ENCODE data around the gene SPDYE18.
"Not testable (repeated sequence)": the region's sequence is repeated elsewhere in the genome, so short reads cannot be mapped to it uniquely, and the experiment has no call there.

SPDYE18 gene

DNA sequence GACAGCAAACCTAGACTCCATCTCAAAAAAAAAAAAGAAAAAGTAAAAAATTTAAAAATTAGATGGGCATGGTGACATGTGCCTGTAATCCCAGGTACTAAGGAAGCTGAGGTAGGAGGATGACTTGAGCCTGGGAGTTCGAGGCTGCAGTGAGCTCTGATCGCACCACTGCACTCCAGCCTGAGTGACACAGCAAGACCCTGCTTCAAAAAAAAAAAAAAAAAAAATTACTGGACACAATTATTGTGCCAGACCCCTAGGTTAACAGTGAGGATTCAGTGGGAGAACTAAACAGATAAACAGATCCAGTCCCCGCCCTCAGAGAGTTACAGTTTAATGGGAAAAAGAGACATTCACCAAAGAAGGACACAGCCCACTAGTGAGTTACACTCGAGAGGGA is 1.4 kb upstream of the SPDYE18 start:
- H3K4me1 Mint-ChIP-seq (ENCODE audit: low read depth) = peaks cover 11% of the 10 kb centered on the region
- not testable (repeated sequence) for DNase-seq; H3K27ac Mint-ChIP-seq; H3K27me3 Mint-ChIP-seq; H3K4me3 Mint-ChIP-seq; H3K36me3 Mint-ChIP-seq (ENCODE audit: low read depth); H3K9me3 Mint-ChIP-seq

DNA sequence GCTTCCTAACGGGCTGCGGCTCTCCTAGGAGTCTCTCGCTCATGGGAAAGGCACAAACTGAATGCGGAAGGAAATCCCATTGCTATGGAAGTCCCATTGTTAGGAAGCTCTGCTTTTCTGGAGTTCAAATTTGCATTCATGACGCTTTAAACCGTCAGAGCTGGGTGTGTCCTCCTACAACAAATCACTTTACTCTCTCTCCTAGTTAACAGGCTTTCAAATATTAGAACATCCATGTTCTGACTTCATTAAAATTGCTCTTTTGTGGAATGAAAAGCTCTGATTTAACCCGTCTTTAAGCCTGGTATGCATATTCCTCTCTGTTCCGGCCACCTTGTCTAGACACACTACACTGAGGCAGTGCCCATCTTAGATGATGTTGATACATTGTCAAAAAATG is 30.1 kb downstream of the SPDYE18 start, which contains the start of gene SPDYE17:
TSS of gene SPDYE17 (minus strand) at position 101 of the 400 bp plus-strand sequence. CDS start 1,791 bp downstream, outside the sequence.
- not testable (repeated sequence) for H3K4me3 Mint-ChIP-seq; H3K4me1 Mint-ChIP-seq (ENCODE audit: low read depth); H3K36me3 Mint-ChIP-seq (ENCODE audit: low read depth); DNase-seq; H3K27me3 Mint-ChIP-seq; H3K9me3 Mint-ChIP-seq; H3K27ac Mint-ChIP-seq

DNA sequence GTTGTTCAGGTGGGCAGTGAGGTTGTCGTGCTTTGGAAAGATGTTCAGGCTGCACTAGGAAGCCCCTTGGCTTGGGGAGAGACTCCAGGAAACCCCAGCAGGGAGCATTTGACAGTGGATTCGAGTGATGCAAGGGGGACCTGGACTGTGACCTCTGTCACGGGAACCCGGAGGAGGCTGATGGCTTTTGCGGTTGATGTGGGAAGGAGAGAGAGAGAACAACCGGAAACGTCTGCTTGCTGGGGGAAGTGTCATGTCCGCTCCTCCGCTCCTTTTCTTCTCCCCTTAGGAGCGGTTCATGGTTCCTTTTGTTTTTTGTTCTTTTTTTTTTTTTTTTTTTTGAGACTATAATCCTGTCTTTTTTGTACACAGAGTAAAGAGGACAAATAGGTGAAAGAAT is 36.0 kb downstream of the SPDYE18 start:
- H3K9me3 Mint-ChIP-seq; H3K4me3 Mint-ChIP-seq; H3K36me3 Mint-ChIP-seq (ENCODE audit: low read depth); H3K27ac Mint-ChIP-seq; DNase-seq; H3K4me1 Mint-ChIP-seq (ENCODE audit: low read depth); H3K27me3 Mint-ChIP-seq: not testable (repeated sequence)

DNA sequence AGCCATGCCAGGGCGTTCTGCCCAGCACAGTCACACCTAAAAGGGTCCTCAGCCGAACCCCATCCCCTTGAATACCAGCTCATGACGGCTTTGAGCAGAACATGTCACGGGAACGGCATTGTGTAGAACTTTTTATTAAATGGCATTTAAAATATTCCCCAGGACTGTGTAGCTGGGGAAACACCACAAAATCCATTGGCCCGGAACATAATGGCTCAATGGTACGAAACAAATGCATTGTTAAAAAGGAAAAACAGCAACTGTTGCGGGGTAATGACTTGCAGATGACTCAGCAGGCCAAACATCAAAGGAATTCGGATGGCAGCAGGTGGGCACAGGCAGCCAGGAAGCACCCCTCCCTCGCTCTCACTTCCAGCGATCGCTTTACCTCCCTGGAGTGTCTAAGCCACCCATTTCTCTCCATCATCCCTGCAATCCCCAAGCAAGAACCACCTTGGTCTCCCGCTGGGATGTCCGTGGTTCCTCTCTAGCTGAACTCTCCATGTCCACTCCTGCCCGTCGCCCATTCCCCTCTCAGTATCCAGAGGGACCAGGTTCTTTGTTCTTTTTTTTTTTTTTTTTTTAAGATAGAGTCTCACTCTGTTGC is 52.2 kb downstream of the SPDYE18 start:
- not testable (repeated sequence) for H3K4me1 Mint-ChIP-seq (ENCODE audit: low read depth); H3K27ac Mint-ChIP-seq; H3K9me3 Mint-ChIP-seq; H3K4me3 Mint-ChIP-seq; DNase-seq; H3K36me3 Mint-ChIP-seq (ENCODE audit: low read depth); H3K27me3 Mint-ChIP-seq

DNA sequence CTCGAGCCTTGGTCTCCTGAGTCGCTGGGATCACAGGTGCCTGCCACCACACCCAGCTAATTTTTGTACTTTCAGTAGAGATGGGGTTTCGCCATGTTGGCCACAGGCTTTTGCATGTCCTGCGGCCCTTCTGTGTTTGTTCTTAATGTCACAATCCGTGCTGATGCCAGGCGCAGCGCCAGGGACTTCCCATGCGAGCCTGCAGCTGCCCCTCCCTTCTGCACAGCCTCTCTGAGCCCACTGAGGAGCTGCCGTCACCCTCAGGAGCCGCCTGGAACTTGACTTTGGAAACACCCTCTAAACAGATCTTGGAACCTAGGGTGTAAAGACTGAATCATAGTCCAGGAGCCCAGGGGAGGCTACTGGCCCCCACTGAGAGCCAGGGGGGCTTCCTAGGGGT is 54.4 kb downstream of the SPDYE18 start:
- not testable (repeated sequence) for H3K4me3 Mint-ChIP-seq; H3K27me3 Mint-ChIP-seq; H3K9me3 Mint-ChIP-seq; H3K27ac Mint-ChIP-seq; DNase-seq; H3K4me1 Mint-ChIP-seq (ENCODE audit: low read depth); H3K36me3 Mint-ChIP-seq (ENCODE audit: low read depth)

DNA sequence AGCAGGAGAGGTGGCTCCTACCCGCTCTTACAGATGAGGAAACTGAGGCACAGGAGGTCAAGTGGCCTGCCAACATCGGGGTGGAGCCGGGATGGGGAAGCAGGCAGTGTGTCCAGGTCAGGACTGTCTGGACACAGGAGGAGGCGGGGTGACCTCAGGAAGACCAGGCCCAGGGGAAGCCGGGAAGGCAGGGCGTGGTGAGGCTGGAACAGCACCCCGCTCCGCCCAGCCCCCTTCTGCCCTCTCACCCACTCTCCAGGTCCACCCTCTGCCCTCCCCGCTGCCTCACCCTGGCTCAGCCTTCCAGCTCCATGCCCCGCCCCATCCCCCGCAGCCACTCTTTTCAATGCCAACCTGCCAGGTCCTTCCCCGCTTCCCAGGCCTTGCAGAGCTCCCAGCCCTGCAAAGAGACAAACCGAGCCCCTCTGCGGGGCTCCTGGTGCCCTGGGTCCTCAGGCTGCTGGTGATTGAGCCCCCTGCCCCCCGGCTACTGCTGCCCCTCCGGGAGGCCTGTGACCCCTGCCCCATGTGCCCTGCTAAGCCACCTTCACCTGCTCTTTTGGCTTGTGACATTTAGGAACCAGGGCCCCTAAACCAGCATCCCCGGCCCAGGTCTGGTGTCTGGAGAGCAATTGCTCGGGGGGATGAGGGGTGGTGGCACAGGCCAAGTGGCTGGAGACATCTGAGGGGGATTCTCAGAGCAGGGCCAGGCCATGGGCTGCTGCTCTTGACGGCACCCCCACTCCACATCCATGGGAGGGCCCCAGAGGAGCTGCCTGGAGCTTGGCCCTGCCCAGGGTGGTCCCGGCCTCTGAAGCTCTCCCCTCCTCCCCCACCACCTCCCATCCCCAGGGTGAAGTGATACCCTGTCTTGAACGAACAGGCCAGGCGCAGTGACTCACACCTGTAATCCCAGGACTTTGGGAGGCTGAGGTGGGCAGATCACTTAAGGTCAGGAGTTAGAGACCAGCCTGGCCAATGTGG is 55.9 kb downstream of the SPDYE18 start:
- not testable (repeated sequence) for H3K4me1 Mint-ChIP-seq (ENCODE audit: low read depth); H3K27ac Mint-ChIP-seq; H3K27me3 Mint-ChIP-seq; H3K9me3 Mint-ChIP-seq; DNase-seq; H3K4me3 Mint-ChIP-seq
- H3K36me3 Mint-ChIP-seq (ENCODE audit: low read depth) = peaks cover 11% of the 10 kb centered on the region

DNA sequence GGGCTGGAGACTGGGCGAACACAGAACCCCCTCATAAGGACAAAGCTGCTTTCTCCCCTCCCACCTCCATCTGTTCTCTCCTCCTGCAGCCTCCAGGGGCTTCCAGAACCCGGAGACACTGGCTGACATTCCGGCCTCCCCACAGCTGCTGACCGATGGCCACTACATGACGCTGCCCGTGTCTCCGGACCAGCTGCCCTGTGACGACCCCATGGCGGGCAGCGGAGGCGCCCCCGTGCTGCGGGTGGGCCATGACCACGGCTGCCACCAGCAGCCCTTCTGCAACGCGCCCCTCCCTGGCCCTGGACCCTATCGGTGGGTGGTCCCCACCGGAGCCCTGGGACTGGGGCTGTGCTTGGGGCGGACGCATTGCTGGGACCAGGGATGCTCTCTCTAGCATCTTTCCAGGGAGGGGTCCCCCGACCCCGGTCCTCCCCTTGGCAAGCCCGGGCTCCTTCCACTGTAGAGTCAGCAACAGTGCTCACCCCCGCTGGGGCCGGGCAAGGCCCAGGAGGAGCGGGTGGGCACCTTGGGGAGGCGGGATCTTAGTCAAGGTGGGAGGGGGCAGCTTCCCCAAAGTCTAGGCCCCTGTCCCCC is 56.8 kb downstream of the SPDYE18 start:
- H3K36me3 Mint-ChIP-seq (ENCODE audit: low read depth) = peaks cover 18% of the 10 kb centered on the region
- not testable (repeated sequence) for H3K27ac Mint-ChIP-seq; H3K9me3 Mint-ChIP-seq; H3K4me3 Mint-ChIP-seq; DNase-seq; H3K27me3 Mint-ChIP-seq; H3K4me1 Mint-ChIP-seq (ENCODE audit: low read depth)

DNA sequence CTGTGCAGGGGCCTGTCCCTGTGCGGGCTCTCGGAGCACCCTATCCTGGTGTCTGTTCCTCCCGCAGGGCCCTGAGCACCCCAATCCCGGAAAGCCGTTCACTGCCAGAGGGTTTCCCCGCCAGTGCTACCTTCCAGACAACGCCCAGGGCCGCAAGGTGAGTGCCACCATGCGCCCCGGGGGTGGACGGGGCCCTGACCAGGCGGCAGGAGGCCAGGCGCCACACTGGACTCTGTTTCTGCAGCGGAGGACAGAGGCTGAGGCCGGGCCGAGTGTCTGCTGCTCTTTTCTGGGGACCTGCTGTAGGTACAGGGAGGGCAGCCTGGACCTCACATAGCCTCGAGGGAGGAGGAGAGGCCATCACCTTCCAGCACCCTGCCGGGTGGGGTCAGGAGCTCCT is 58.2 kb downstream of the SPDYE18 start:
- H3K4me1 Mint-ChIP-seq (ENCODE audit: low read depth); H3K27me3 Mint-ChIP-seq; H3K9me3 Mint-ChIP-seq; DNase-seq; H3K27ac Mint-ChIP-seq; H3K4me3 Mint-ChIP-seq: not testable (repeated sequence)
- H3K36me3 Mint-ChIP-seq (ENCODE audit: low read depth) = peaks cover 18% of the 10 kb centered on the region

DNA sequence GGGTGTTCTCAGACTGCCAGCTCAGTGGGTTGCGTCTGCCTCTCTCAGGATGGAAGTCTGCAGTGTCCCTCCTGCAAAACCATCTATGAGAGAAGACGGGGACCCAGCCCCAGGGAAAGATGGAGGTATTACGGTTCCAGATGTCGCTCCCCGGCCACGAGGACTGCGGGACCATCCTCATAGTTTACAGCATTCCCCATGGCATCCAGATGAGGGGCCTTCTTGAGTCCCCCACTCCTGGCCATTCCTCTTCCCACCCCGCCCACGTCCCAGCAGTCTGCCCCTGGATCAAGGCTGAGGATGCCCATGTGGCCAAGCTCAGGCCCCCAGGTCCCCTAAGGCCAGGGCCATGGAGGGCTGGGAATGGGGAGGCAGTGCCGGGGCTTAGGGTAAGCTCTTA is 59.1 kb downstream of the SPDYE18 start:
- H3K27ac Mint-ChIP-seq; H3K27me3 Mint-ChIP-seq; H3K9me3 Mint-ChIP-seq; H3K4me3 Mint-ChIP-seq; H3K4me1 Mint-ChIP-seq (ENCODE audit: low read depth): not testable (repeated sequence)
- DNase-seq = peak; percentile 9
- H3K36me3 Mint-ChIP-seq (ENCODE audit: low read depth) = peaks cover 18% of the 10 kb centered on the region

DNA sequence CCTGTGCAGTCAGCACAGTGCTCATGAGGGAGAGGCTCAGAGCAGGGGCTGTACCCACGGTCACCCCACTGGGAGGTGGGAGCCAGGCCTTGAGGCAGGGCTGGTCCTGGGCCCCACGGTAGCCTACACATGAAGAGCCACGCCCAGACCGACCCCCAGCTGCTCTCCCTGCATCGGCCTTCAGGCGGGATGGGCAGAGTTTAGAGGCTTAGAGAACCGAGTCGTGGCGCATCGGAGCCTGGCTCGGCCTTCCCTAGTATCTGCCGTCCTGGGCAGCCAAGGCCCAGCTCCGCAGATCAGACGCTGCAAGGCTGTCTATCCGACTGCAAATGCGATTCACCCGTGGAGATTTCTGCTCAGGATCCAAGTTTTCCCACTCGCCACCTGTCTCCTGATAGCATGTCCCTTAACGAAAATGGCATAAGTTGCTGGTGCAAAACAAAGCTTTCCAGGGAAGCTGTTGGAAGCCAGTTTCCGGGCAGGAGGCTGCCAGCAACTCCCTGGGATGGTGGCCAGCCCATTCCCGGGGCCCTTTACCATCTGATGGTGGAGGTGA is 59.6 kb downstream of the SPDYE18 start:
- peak; percentile 7 for DNase-seq
- H3K9me3 Mint-ChIP-seq; H3K4me3 Mint-ChIP-seq; H3K27ac Mint-ChIP-seq; H3K27me3 Mint-ChIP-seq; H3K4me1 Mint-ChIP-seq (ENCODE audit: low read depth): not testable (repeated sequence)
- H3K36me3 Mint-ChIP-seq (ENCODE audit: low read depth) = peaks cover 18% of the 10 kb centered on the region

DNA sequence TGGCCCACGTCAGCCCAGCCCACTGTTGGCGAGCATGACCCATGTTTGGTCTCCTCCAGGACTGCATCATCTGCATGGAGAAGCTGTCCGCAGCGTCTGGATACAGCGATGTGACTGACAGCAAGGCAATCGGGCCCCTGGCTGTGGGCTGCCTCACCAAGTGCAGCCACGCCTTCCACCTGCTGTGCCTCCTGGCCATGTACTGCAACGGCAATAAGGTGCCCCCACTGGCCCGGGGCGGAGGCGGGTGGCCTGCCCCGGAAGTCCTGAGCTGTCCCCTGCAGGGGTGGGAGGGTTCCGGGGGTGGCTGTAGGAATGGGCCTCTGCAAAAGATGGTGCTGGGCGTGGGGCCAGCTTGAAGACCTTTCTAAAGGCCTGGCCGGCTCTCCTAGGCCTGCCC is 60.3 kb downstream of the SPDYE18 start:
- not testable (repeated sequence) for H3K4me3 Mint-ChIP-seq; H3K4me1 Mint-ChIP-seq (ENCODE audit: low read depth); H3K27me3 Mint-ChIP-seq; H3K27ac Mint-ChIP-seq; H3K9me3 Mint-ChIP-seq
- peaks cover 18% of the 10 kb centered on the region for H3K36me3 Mint-ChIP-seq (ENCODE audit: low read depth)
- peak; percentile 23 for DNase-seq

Data from activated T-cell treated with anti-CD3 and anti-CD28 coated beads, Interleukin-2, amount 50 U/mL, for 24 hours (primary cell).